Left lobe of liver (tissue), 2 donors: ENCODE results near the gene C1orf232. TPM values are rescaled to one million over a fixed set of nuclear protein-coding genes. Genes with fewer than 3 reads are reported as not detected.
A peak's percentile ranks its signal among the peaks of the same experiment; 100 is the strongest.

Experiments
- ATAC-seq: fragments of 200-7000 bp; cut with Tn5 transposase; one replicate; pipeline ENCODE4 v1.9.1; 2020; ENCODE audit warnings: mild to moderate bottlenecking, moderate library complexity
- DNase-seq: peaks from one replicate; pipeline ENCODE4 v3.0.0-alpha.2; 2020; ENCODE audit warnings: low spot score
- total RNA-seq: library from RNA; stranded (reverse); gene quantifications from one replicate; pipeline ENCODE4 v1.2.1, GENCODE V29; 2021
- donor health status: DM: no; HTN: no; CAD: no; lungs with moderate emphysema.
- donor health status: DM: no; HTN: yes; CAD: no.

Gene C1orf232
- total RNA-seq, 1 donor from 2014 or later: not detected

- DNase-seq: no peak
Observed at GRCh38 chr1:26180010-26180506, 11.3 kb upstream of the C1orf232 start.

DNA sequence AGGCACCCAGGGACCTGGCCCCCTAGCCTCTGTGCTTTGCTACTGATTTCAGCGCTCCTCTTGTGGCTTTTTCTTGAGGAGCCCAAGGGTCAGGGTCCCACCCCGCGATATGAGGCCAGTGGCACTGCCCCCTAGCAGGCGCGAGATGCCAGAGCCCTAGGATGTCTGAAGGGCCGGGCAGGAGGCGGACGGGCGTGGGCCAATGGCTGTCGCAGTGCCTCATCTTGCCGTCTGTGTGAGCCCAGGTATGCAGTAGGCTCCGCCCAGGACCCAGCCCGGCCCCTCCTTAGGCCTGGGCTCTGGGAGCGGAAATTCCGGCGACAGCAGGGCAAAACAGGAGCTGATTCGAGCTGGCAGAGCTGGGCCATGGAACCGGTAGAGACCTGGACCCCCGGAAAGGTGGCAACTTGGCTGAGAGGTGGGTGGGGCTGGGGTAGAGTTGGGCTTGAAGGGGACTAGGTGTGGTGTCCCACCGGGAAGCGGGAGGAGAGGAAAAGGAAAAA, 8.5 kb upstream of the C1orf232 start, which contains the start of gene CNKSR1:
Gene CNKSR1 (plus strand): TSS at position 310 of the 503 bp plus-strand sequence. CDS start 57 bp downstream, at position 367.
- peak; percentile 77 for ATAC-seq
- DNase-seq: no peak

More at GRCh38 chr1:26180010-26180506, 11.3 kb upstream of the C1orf232 start:
- ATAC-seq: no peak

DNA sequence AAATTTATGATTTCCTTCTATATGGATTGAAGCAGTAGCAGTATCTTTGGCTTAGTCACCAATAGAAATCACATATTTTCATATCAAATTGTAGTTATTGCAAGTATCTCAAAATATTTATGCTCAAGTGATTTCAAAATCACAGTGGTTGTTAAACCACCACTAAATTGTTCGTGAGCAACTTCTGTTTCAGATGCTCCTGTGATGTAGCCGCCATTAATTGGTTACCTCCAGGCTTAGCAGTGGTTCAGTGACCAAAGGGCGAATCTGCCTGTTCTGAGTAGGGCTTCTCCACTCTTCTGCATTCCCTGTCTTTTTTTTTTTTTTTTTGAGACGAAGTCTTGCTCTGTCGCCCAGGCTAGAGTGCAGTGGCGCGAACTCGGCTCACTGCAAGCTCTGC, 6.6 kb upstream of the C1orf232 start:
- no peak for ATAC-seq
- no peak for DNase-seq

- no peak for DNase-seq
- ATAC-seq: no peak
Observed at GRCh38 chr1:26171084-26172072, 2.6 kb upstream of the C1orf232 start, which contains the start of gene ZNF593OS. Gene ZNF593OS (minus strand): TSS chr1:26171832. CDS start chr1:26171661, 171 bp downstream.

GRCh38 chr1:26170472-26170821, 1.7 kb upstream of the C1orf232 start:
- no peak for DNase-seq
- ATAC-seq: peak; percentile 2

DNA sequence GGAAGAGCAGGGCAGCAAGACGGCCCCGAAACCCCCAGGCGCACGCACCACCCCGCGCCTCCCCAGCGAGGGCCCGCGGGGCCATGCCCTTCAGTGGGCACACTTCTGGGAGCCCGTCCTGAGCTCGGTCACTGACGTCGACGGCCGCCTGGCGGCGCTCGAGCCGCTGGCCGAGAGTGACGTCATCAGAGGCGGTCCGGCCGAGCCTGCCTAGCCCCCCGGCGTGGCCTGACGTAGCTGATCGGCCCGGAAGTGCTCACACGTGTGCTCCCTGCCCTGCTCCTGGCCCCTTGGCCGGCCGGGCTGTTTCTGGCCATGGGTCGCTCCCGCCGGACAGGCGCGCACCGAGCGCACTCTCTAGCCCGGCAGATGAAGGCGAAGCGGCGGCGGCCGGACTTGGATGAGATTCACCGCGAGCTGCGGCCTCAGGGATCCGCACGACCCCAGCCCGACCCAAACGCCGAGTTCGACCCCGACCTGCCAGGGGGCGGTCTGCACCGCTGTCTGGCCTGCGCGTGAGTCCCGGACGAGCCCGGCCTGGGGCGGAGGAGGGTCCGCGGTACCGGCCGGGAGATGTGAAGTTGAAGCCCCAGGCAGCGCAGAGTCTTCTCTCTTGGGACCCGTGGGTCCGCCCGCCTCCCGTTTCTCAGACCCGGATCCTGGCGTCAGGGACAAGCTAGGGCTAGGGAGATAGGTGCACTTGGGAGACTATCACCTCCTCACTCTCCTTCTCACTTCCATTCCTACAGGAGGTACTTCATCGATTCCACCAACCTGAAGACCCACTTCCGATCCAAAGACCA, 1.1 kb upstream of the C1orf232 start, which contains the start of gene ZNF593:
Gene ZNF593 (plus strand): TSS at position 240 of the 803 bp plus-strand sequence. CDS start 76 bp downstream, at position 316.
- peak; percentile 92 for DNase-seq
- ATAC-seq: peak; percentile 97

- no peak for DNase-seq
- no peak for ATAC-seq
Observed at GRCh38 chr1:26169198-26169554, 413 bp upstream of the C1orf232 start.

- no peak for ATAC-seq
- DNase-seq: no peak
Observed at GRCh38 chr1:26166719-26167281, 2.0 kb downstream of the C1orf232 start.

DNA sequence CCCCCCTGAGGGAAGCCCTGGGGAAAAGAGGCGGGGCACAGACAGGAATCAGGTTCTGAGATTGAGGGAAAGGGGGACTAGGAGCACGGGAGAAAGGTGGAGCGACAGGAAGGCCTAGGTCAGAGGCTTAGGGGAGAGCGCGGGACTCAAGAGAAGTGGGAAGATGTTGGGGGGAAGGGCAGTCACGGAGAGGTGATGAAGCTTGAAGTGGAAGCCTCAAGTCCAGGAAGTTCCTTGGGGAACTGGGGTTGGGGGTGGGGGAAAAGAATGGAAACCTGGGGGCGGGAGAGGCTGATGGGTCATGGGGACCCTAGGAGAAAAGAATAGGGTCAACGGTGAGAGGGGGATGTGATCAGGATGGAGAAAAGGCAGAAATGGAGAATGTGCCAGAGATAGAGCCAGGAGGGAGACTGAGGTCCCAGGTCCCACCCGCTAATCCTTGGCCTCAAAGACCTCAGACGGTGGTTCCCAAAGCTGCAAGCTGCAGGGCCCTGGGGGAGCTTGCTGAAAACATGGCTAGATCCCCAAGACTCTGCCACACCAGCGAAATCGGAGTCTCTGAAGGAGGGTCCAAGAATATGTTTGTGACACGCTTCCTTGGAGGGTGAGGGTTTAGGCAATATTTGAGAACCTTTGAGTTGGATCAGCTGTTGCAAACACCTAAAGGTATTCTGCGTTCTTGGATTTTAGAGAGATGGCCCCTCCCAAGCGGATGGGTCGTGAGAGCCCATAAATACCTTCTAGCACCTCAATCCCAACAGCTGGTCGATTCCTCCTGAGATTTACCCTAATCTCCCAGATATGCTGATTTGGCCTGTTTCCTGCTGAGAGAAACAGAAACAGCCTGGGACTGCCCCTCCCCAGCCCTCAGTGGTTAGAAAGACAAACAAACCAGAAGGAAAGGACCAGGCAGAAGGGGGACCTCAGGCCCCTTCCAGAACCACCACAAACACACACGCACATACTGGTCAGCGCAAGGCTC, 3.6 kb downstream of the C1orf232 start:
- DNase-seq (no peak), ATAC-seq (no peak)

- DNase-seq (no peak), ATAC-seq (peak; percentile 72)
Observed at GRCh38 chr1:26164036-26164860, 4.5 kb downstream of the C1orf232 start.

- DNase-seq: no peak
- ATAC-seq: no peak
Observed at GRCh38 chr1:26163684-26164035, 5.1 kb downstream of the C1orf232 start.

GRCh38 chr1:26162220-26162709, 6.5 kb downstream of the C1orf232 start:
- ATAC-seq: no peak

GRCh38 chr1:26161415-26162219, 7.1 kb downstream of the C1orf232 start:
- DNase-seq (peak; percentile 61), ATAC-seq (peak; percentile 79)

More at GRCh38 chr1:26162220-26162709, 6.5 kb downstream of the C1orf232 start:
- no peak for DNase-seq

- ATAC-seq (no peak), DNase-seq (no peak)
Observed at GRCh38 chr1:26160527-26161414, 8.0 kb downstream of the C1orf232 start.

GRCh38 chr1:26159743-26160039, 9.1 kb downstream of the C1orf232 start:
- DNase-seq (no peak), ATAC-seq (no peak)

DNA sequence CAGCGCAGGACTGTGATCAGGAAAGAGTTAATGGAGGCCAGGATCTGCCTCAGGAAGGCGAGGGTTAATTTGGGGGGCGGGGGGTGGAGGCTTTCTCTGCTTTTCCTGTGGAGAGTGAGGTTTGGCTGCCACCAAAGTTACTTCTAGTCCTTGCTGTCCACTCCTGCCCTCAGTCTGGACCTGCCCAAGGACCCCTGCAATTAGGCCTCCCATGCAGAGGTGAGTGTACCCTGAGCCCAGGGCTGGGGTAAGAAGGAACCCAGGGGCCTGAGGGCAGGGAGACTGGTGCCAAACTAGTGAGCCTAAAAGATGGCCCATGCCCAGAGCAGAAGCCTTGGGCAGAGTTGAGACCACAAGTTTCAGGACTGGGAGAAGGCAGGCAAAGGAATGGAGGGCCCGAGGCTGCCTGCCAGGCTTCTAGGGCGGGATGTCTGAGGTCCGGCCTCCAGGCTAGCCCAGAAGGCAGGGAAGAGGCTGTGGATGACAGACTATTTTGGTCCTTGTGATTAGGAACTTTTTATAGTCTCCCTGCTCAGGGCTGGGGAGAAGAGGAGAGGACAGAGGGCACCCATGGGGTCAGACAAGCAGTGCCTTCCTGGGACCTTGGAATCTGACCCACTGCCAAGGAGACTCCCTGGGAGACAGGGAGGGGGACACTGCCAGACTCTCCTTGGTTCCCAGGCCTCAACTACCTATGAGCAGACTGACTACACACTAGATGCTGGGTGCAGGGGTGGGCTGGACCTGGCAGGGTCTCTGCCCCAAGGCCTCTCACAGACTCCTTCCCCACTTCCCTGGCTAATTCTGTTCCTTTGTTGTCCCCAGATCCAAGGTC, 9.6 kb downstream of the C1orf232 start, which contains the start of gene FAM110D:
Gene FAM110D (plus strand): TSS at position 172 of the 835 bp plus-strand sequence. CDS start 2,213 bp downstream, outside the sequence.
- DNase-seq (no peak), ATAC-seq (no peak)
